ENCODE results near the gene NAALADL1. TPM values are rescaled to one million over a fixed set of nuclear protein-coding genes. Genes with fewer than 3 reads are reported as not detected.

The NAALADL1 gene
- total RNA-seq, 1 donor from 2014 or later, result not detected

DNA sequence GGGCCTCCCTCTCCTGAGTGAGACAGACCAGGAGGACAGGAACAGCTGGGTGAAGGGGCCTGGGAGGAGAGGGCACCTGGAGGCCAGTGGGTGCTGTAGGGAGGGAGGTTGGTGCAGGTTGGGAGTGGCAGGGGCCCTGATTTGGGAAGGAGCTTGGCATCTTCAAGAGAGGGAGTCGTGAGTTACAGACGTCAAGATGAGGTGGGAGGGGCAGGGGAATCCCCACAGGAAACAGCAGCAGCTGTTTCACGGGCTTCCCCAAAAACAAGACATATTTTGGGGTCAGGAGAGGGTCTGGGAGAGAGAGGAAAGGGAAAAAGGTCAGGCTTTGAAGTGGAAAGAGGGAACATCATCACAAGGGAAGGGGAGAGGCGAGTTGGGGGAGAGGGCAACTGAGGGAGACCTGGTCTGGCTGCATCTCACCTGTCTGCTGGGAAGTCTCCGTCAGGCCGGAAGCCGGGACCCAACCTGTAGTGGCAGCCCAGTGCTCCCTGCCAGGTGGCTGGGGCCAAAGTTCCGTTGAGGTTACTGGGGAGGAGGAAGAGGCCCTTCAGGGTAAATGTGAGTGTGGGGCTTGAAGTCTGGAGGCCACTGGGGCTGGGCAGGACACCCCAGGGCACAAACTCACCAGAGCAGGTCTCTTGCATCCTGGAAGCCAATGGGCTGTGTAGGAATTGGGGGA lies 4.4 kb downstream of the NAALADL1 start:
- H3K4me3 Mint-ChIP-seq (ENCODE audit: unreplicated experiment), result no peak overlapping the region
- H3K9me3 Mint-ChIP-seq (ENCODE audit: unreplicated experiment), result no peaks in the 10 kb centered on the region
- H3K27ac Mint-ChIP-seq (ENCODE audit: unreplicated experiment), result no peak overlapping the region
- H3K27me3 Mint-ChIP-seq (ENCODE audit: unreplicated experiment), result no peaks in the 10 kb centered on the region
- no peak for DNase-seq (ENCODE audit: extremely low spot score, unreplicated experiment)
- H3K36me3 Mint-ChIP-seq (ENCODE audit: unreplicated experiment), result no peaks in the 10 kb centered on the region
- no peaks in the 10 kb centered on the region for H3K4me1 Mint-ChIP-seq (ENCODE audit: unreplicated experiment)
- TF ChIP-seq, protein P1, sequence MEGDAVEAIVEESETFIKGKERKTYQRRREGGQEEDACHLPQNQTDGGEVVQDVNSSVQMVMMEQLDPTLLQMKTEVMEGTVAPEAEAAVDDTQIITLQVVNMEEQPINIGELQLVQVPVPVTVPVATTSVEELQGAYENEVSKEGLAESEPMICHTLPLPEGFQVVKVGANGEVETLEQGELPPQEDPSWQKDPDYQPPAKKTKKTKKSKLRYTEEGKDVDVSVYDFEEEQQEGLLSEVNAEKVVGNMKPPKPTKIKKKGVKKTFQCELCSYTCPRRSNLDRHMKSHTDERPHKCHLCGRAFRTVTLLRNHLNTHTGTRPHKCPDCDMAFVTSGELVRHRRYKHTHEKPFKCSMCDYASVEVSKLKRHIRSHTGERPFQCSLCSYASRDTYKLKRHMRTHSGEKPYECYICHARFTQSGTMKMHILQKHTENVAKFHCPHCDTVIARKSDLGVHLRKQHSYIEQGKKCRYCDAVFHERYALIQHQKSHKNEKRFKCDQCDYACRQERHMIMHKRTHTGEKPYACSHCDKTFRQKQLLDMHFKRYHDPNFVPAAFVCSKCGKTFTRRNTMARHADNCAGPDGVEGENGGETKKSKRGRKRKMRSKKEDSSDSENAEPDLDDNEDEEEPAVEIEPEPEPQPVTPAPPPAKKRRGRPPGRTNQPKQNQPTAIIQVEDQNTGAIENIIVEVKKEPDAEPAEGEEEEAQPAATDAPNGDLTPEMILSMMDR (IDR thresholded peaks at IDR 0.05), result no peak

DNA sequence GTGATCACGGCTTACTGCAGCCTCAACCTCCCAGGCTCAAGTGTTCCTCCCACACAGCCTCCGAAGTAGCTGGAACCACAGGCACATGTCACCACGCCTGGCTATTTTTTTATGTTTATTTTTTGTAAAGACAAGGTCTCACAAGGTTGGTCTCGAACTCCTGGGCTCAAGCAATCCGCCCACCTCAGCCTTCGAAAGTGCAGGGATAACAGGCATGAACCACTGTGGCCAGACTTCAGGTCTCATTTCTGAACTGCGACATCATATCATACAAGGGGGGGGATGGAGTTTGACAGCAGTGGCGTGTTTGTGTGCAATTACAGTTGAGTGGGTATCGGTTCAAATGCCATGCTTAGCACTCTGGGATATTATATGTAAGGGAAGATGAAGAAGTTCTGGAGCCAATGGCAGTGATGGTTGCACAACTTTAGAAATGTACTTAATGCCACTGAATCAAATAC lies 6.9 kb downstream of the NAALADL1 start:
- DNase-seq (ENCODE audit: extremely low spot score, unreplicated experiment), result no peak
- Mint-ChIP-seq H3K27ac (ENCODE audit: unreplicated experiment) (no peak overlapping the region), H3K4me3 (ENCODE audit: unreplicated experiment) (no peak overlapping the region), H3K36me3 (ENCODE audit: unreplicated experiment) (no peaks in the 10 kb centered on the region), H3K9me3 (ENCODE audit: unreplicated experiment) (no peaks in the 10 kb centered on the region), H3K4me1 (ENCODE audit: unreplicated experiment) (no peaks in the 10 kb centered on the region), H3K27me3 (ENCODE audit: unreplicated experiment) (no peaks in the 10 kb centered on the region)
- TF ChIP-seq, protein P1 (IDR thresholded peaks at IDR 0.05), result no peak

DNA sequence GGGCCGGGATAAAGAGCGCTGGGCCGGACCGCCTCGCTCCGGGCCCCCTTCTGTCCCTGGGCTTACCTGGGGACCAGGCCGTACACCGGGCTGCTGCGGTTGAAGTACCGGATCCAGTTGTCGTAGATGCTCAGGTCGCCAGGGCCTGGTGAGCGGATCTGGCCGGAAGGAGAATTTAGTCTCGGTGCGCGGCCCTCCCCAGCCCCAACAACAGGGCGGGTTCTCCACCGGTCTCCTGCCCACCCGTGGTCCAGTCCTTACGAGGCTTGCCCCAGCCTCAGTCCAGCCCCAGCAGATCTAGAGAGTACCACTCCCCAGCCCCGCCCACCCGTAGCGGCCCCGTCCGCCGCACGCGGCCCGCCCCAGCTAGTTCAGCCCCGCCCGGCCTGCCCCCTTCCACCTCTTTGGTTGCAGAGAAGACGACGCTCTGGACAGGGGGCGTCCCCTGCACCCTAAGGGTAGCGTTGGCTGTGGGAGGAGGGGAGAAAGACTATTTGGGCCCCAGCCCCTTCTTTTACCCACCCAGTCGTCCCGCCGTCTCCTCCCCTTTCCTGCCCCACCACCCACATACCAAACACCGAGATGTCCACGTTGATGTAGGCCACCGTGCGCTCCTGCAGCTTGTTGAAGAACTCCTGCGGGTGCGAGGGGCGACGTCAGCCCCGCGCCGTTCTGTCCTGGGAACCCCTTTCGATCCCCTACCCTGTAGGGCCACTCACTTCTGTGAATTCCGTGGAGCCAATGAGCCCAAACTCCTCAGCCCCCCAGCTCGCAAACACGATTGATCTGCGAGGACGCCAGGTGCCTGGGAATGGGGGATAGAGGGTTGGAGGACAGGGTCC lies 10.6 kb downstream of the NAALADL1 start:
- DNase-seq (ENCODE audit: extremely low spot score, unreplicated experiment), result no peak
- no peak overlapping the region for H3K4me3 Mint-ChIP-seq (ENCODE audit: unreplicated experiment)
- no peaks in the 10 kb centered on the region for H3K9me3 Mint-ChIP-seq (ENCODE audit: unreplicated experiment)
- H3K4me1 Mint-ChIP-seq (ENCODE audit: unreplicated experiment), result peaks cover 2% of the 10 kb centered on the region
- H3K27ac Mint-ChIP-seq (ENCODE audit: unreplicated experiment), result no peak overlapping the region
- TF ChIP-seq, protein P1 (IDR thresholded peaks at IDR 0.05), result no peak
- peaks cover 9% of the 10 kb centered on the region for H3K36me3 Mint-ChIP-seq (ENCODE audit: unreplicated experiment)
- H3K27me3 Mint-ChIP-seq (ENCODE audit: unreplicated experiment), result no peaks in the 10 kb centered on the region

DNA sequence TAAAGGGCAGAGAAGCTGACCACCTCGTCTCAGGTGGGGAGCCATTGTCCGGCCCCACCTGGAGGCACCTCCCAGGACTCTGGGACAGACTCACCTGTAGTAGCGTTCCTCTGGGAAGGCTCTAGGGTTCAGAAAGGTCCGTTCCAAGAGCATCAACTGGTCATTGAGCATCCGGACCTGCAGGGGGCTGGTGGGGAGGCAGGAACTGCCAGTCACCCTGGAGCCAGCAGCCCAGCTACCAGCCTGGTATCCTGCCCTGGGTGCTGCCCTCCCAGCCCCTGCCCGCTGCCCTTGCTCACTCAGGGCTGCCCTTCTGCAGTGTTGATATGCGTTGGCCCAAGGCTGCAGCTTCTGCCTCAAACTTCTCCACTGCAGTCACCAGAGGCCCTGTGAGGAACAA lies 12.6 kb downstream of the NAALADL1 start:
- H3K36me3 Mint-ChIP-seq (ENCODE audit: unreplicated experiment), result peaks cover 9% of the 10 kb centered on the region
- no peaks in the 10 kb centered on the region for H3K27me3 Mint-ChIP-seq (ENCODE audit: unreplicated experiment)
- no peak overlapping the region for H3K27ac Mint-ChIP-seq (ENCODE audit: unreplicated experiment)
- TF ChIP-seq, protein P1 (IDR thresholded peaks at IDR 0.05), result no peak
- DNase-seq (ENCODE audit: extremely low spot score, unreplicated experiment), result no peak
- H3K9me3 Mint-ChIP-seq (ENCODE audit: unreplicated experiment), result no peaks in the 10 kb centered on the region
- H3K4me1 Mint-ChIP-seq (ENCODE audit: unreplicated experiment), result peaks cover 14% of the 10 kb centered on the region
- H3K4me3 Mint-ChIP-seq (ENCODE audit: unreplicated experiment), result no peak overlapping the region

DNA sequence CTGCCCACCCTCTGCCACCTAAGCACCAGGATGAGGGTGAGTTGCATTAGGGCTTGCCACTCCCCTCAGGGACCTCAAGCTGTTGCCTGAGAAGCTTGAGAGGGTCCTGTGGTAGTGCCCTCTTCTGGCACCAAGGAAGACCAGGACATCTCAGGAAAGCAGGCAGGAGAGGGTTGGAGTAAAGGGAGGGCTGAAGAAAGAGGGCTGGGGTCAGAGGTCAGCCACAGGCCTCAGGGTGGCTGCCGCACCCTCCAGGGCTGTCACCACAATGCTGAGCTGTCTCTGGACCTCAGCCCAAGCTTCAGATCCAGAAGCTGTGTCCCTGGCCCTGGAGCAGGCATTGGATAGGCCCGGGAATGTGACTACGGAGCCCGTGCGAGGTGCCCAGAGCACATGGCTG lies 13.3 kb downstream of the NAALADL1 start:
- TF ChIP-seq, protein P1 (IDR thresholded peaks at IDR 0.05), result no peak
- H3K4me3 Mint-ChIP-seq (ENCODE audit: unreplicated experiment), result no peak overlapping the region
- H3K9me3 Mint-ChIP-seq (ENCODE audit: unreplicated experiment), result no peaks in the 10 kb centered on the region
- H3K4me1 Mint-ChIP-seq (ENCODE audit: unreplicated experiment), result peaks cover 17% of the 10 kb centered on the region
- peaks cover 9% of the 10 kb centered on the region for H3K36me3 Mint-ChIP-seq (ENCODE audit: unreplicated experiment)
- no peaks in the 10 kb centered on the region for H3K27me3 Mint-ChIP-seq (ENCODE audit: unreplicated experiment)
- H3K27ac Mint-ChIP-seq (ENCODE audit: unreplicated experiment), result no peak overlapping the region
- no peak for DNase-seq (ENCODE audit: extremely low spot score, unreplicated experiment)

Data from osteocyte (in vitro differentiated cells).